Activated CD8-positive, alpha-beta memory T cell treated with anti-CD3 and anti-CD28 coated beads, Interleukin-2, amount 10 ng/mL, durations not matched to agents 7 days and 5 days (primary cell): ENCODE results near the gene ZNF90. TPM values are rescaled to one million over a fixed set of nuclear protein-coding genes. Genes with fewer than 3 reads are reported as not detected.
"Not testable (repeated sequence)": the region's sequence is repeated elsewhere in the genome, so short reads cannot be mapped to it uniquely, and the experiment has no call there.

Source experiments
- ATAC-seq: fragments of 150-1000 bp; cut with Tn5 transposase; one replicate; pipeline ENCODE4 v1.10.0; 2021; ENCODE audit warnings: moderate library complexity
- CTCF ChIA-PET: fragments of 350-600 bp; sonication (Branson Sonifier 250); formaldehyde crosslinking; loops from one replicate; lab custom pipeline; 2021; ENCODE audit warnings: antibody characterized with exemption; lab: Charles Lee
- DNase-seq: peaks from one replicate; pipeline ENCODE4 v3.0.0-alpha.2; 2020
- H3K27ac Mint-ChIP-seq: one replicate; pipeline ENCODE4 v1.8.0; 2021; ENCODE audit warnings: mild to moderate bottlenecking, mixed read lengths
- H3K27me3 Mint-ChIP-seq: one replicate; pipeline ENCODE4 v1.8.0; 2021; ENCODE audit warnings: mixed read lengths
- H3K36me3 Mint-ChIP-seq: one replicate; pipeline ENCODE4 v1.8.0; 2021; ENCODE audit warnings: mild to moderate bottlenecking, mixed read lengths
- H3K4me1 Mint-ChIP-seq: one replicate; pipeline ENCODE4 v1.8.0; 2021; ENCODE audit warnings: mixed read lengths
- H3K4me3 Mint-ChIP-seq: one replicate; pipeline ENCODE4 v1.8.0; 2021; ENCODE audit warnings: mild to moderate bottlenecking, moderate library complexity, mixed read lengths
- H3K9me3 Mint-ChIP-seq: one replicate; pipeline ENCODE4 v1.8.0; 2022; ENCODE audit warnings: low read depth, mixed read lengths
- total RNA-seq, 2 experiments: library from RNA; stranded (reverse); gene quantifications; one replicate each; pipeline ENCODE4 v1.2.3, GENCODE V29; 2021

Gene ZNF90
- total RNA-seq, 2 experiments from 2014 or later = 16.6 to 22.0 TPM

DNA sequence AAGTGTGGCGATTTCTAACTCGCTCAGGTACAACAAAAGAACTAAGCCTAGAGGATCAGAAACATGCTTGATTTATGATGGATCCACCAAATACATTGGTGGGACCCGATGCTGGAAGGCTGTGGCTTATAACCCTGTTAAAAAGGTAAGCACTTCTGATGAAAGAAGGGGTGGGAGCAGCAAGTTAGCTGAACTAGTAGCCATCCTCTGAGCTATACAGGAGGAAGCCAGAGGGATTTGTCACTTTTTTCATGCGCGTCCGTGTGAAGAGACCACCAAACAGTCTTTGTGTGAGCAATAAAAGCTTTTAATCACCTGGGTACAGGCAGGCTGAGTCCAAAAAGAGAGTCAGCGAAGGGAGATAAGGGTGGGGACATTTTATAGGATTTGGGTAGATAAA is 9.2 kb upstream of the ZNF90 start:
- H3K4me3 Mint-ChIP-seq, DNase-seq, H3K27me3 Mint-ChIP-seq, H3K4me1 Mint-ChIP-seq, H3K36me3 Mint-ChIP-seq, H3K27ac Mint-ChIP-seq, ATAC-seq: not testable (repeated sequence)
- peaks cover 23% of the 10 kb centered on the region for H3K9me3 Mint-ChIP-seq
- CTCF ChIA-PET = interaction anchor here (1.2 kb wide), 1 partner anchor 16 kb away, joined by 3 read pairs; no protein-coding TSS in a partner anchor

DNA sequence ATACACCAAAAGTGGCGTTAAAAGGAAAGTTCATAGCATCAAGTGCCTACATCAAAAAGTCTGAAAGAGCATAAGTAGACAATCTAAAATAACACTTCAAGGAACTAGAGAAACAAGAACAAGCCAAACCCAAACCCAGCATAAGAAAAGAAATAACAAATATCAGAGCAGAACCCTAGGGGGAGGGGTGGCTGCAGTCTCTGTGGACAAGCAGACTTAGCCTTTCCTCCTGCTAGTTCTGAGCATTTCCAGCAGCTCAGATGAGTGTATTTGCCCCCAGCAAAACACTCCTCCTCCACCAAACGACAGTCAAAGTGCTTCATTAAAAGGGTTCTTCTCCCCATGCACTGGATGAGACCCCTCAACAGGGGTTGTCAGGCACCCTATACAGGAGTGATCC is 7.1 kb upstream of the ZNF90 start:
- ATAC-seq = no peak
- Mint-ChIP-seq H3K9me3 (peaks cover 23% of the 10 kb centered on the region), H3K27me3 (no peaks in the 10 kb centered on the region), H3K4me1 (no peaks in the 10 kb centered on the region), H3K27ac (no peak overlapping the region), H3K36me3 (peaks cover 8% of the 10 kb centered on the region), H3K4me3 (no peak overlapping the region)
- CTCF ChIA-PET = interaction anchor here (1.0 kb wide), 1 partner anchor 8 kb away, joined by 3 read pairs; no protein-coding TSS in a partner anchor
- DNase-seq = no peak

DNA sequence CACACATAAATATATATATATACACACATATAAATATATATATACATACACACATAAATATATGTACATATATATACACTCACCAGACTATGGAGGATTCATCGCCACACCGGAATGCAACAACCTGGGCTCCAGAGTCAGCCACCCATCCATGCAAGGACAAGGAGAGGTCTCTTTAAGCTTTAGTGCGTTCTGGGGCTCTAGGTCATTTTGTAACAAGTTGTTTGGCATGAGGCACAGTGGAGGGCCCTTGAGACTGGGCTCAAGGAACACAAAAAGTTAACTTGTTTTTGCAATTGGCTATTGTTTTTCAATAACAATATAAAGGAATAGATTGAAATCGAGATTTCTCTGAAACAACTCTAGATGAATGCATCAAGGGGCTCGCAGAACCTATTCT is 4.9 kb upstream of the ZNF90 start:
- H3K27ac Mint-ChIP-seq = no peak overlapping the region
- DNase-seq = no peak
- ATAC-seq = no peak
- H3K27me3 Mint-ChIP-seq = no peaks in the 10 kb centered on the region
- H3K9me3 Mint-ChIP-seq = peaks cover 23% of the 10 kb centered on the region
- CTCF ChIA-PET = interaction anchor here (0.5 kb wide), 1 partner anchor 370 kb away, joined by 3 read pairs; no protein-coding TSS in a partner anchor
- H3K4me1 Mint-ChIP-seq = peaks cover 3% of the 10 kb centered on the region
- H3K4me3 Mint-ChIP-seq = no peak overlapping the region
- peaks cover 15% of the 10 kb centered on the region for H3K36me3 Mint-ChIP-seq

GRCh38 chr19:20078581-20079031 is 806 bp downstream of the ZNF90 start:
- H3K27ac Mint-ChIP-seq = peak overlapping the region; percentile 90
- DNase-seq = peak; percentile 55
- H3K4me3 Mint-ChIP-seq = peak overlapping the region; percentile 90
- peaks cover 53% of the 10 kb centered on the region for H3K36me3 Mint-ChIP-seq
- no peak for ATAC-seq
- H3K27me3 Mint-ChIP-seq = no peaks in the 10 kb centered on the region
- peaks cover 20% of the 10 kb centered on the region for H3K4me1 Mint-ChIP-seq
- peaks cover 24% of the 10 kb centered on the region for H3K9me3 Mint-ChIP-seq
- CTCF ChIA-PET = interaction anchor here (0.6 to 1.6 kb wide), 5 partner anchors 8 to 1090 kb away, joined by 3 to 5 read pairs (median 3); partner anchors contain the start of gene ZNF682

DNA sequence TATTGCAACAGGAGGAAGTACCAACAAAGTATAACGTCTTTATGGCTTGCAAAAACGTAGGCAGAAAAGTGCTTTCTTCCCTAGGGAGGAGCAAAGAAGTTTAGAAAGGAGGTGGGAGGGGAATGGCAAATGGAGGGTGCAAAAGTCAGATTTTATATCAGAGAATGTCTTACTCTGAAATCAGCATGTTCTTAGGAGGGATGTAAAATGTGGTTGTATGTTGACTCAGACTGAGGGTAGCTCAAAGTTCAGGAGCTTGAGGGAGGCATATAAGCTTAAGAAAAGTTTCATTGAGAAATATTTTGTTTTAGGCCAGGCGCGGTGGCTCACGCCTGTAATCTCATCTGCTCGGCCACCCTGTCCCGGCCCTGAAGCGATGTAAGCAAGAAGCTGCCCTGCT is 1.7 kb downstream of the ZNF90 start:
- Mint-ChIP-seq H3K27me3 (no peaks in the 10 kb centered on the region), H3K36me3 (peaks cover 61% of the 10 kb centered on the region), H3K4me1 (peaks cover 20% of the 10 kb centered on the region), H3K4me3 (peak overlapping the region; percentile 46), H3K27ac (no peak overlapping the region), H3K9me3 (peaks cover 24% of the 10 kb centered on the region)
- no peak for DNase-seq
- CTCF ChIA-PET = interaction anchor here (1.1 kb wide), 1 partner anchor 9 kb away, joined by 3 read pairs; no protein-coding TSS in a partner anchor
- no peak for ATAC-seq

- CTCF ChIA-PET = no interaction called here
- H3K27me3 Mint-ChIP-seq = no peaks in the 10 kb centered on the region
- H3K36me3 Mint-ChIP-seq = peaks cover 66% of the 10 kb centered on the region
- H3K4me1 Mint-ChIP-seq = peaks cover 20% of the 10 kb centered on the region
- no peak for ATAC-seq
- H3K9me3 Mint-ChIP-seq = peaks cover 22% of the 10 kb centered on the region
- no peak for DNase-seq
- H3K27ac Mint-ChIP-seq = no peak overlapping the region
- H3K4me3 Mint-ChIP-seq = no peak overlapping the region
Observed at GRCh38 chr19:20080656-20081055, 2.9 kb downstream of the ZNF90 start.

- H3K27me3 Mint-ChIP-seq, ATAC-seq, H3K4me3 Mint-ChIP-seq, CTCF ChIA-PET, H3K27ac Mint-ChIP-seq, DNase-seq: not testable (repeated sequence)
- Mint-ChIP-seq H3K4me1 (peaks cover 20% of the 10 kb centered on the region), H3K36me3 (peaks cover 66% of the 10 kb centered on the region), H3K9me3 (peaks cover 21% of the 10 kb centered on the region)
Observed at GRCh38 chr19:20082232-20082833, 4.5 kb downstream of the ZNF90 start.

- H3K27ac Mint-ChIP-seq, H3K27me3 Mint-ChIP-seq, CTCF ChIA-PET, DNase-seq, ATAC-seq, H3K4me3 Mint-ChIP-seq: not testable (repeated sequence)
- Mint-ChIP-seq H3K4me1 (peaks cover 17% of the 10 kb centered on the region), H3K9me3 (peaks cover 26% of the 10 kb centered on the region), H3K36me3 (peaks cover 69% of the 10 kb centered on the region)
Observed at GRCh38 chr19:20082876-20083275, 5.1 kb downstream of the ZNF90 start.

GRCh38 chr19:20102097-20102496 is 24.3 kb downstream of the ZNF90 start:
- H3K9me3 Mint-ChIP-seq = peaks cover 35% of the 10 kb centered on the region
- H3K36me3 Mint-ChIP-seq = peaks cover 90% of the 10 kb centered on the region
- H3K4me3 Mint-ChIP-seq = no peak overlapping the region
- no peak overlapping the region for H3K27ac Mint-ChIP-seq
- ATAC-seq (no peak), DNase-seq (no peak)
- CTCF ChIA-PET = no interaction called here
- H3K27me3 Mint-ChIP-seq = no peaks in the 10 kb centered on the region
- peaks cover 3% of the 10 kb centered on the region for H3K4me1 Mint-ChIP-seq

- ATAC-seq = no peak
- H3K4me3 Mint-ChIP-seq = no peak overlapping the region
- CTCF ChIA-PET = interaction anchor here (0.6 kb wide), 1 partner anchor 1119 kb away, joined by 4 read pairs; no protein-coding TSS in a partner anchor
- peaks cover 3% of the 10 kb centered on the region for H3K4me1 Mint-ChIP-seq
- no peak for DNase-seq
- peaks cover 30% of the 10 kb centered on the region for H3K9me3 Mint-ChIP-seq
- H3K36me3 Mint-ChIP-seq = peaks cover 85% of the 10 kb centered on the region
- no peaks in the 10 kb centered on the region for H3K27me3 Mint-ChIP-seq
- H3K27ac Mint-ChIP-seq = no peak overlapping the region
Observed at GRCh38 chr19:20103091-20103740, 25.4 kb downstream of the ZNF90 start.

DNA sequence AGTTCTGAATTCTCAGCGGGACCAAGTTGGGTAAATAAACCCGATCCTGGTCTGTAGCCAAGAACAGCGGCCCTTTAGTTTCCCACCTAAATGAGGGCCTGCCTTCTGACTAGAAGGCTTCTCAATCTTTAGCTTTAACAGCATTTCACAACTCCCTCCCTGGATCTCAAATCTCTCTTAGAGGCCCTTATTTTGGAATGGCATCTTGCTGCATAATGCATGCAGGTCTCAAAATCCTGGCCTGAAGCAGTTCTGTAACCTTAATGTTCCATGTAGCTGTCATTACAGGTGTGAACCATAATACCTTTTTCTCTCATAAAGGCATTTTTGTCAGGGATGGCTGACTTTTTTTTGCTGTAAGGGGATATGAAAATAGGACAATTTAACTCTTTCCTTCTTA is 29.5 kb downstream of the ZNF90 start:
- H3K9me3 Mint-ChIP-seq = peaks cover 10% of the 10 kb centered on the region
- H3K4me1 Mint-ChIP-seq = peaks cover 3% of the 10 kb centered on the region
- CTCF ChIA-PET = no interaction called here
- no peak overlapping the region for H3K27ac Mint-ChIP-seq
- ATAC-seq (no peak), DNase-seq (no peak)
- peaks cover 78% of the 10 kb centered on the region for H3K36me3 Mint-ChIP-seq
- H3K4me3 Mint-ChIP-seq = no peak overlapping the region
- no peaks in the 10 kb centered on the region for H3K27me3 Mint-ChIP-seq

GRCh38 chr19:20118064-20118839 is 40.5 kb downstream of the ZNF90 start:
- peaks cover 73% of the 10 kb centered on the region for H3K36me3 Mint-ChIP-seq
- H3K9me3 Mint-ChIP-seq = peaks cover 41% of the 10 kb centered on the region
- ATAC-seq, H3K4me1 Mint-ChIP-seq, H3K4me3 Mint-ChIP-seq, H3K27me3 Mint-ChIP-seq, CTCF ChIA-PET, DNase-seq, H3K27ac Mint-ChIP-seq: not testable (repeated sequence)

DNA sequence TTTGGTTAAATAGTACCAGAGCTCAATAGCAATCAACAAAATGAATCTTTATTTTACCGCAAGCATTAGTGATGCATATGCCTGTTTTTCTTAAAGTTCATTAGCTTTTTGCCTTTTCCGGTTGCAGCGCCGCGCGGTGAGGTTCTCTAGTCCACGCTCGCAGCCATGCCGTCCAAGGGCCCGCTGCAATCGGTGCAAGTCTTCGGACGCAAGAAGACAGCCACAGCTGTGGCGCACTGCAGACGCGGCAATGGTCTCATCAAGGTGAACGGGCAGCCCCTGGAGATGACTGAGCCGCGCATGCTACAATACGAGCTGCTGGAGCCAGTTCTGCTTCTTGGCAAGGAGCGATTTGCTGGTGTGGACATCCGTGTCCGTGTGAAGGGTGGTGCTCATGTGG is 47.1 kb downstream of the ZNF90 start:
- H3K27ac Mint-ChIP-seq = no peak overlapping the region
- H3K9me3 Mint-ChIP-seq = peaks cover 33% of the 10 kb centered on the region
- H3K27me3 Mint-ChIP-seq = no peaks in the 10 kb centered on the region
- no peak for DNase-seq
- H3K36me3 Mint-ChIP-seq = peaks cover 67% of the 10 kb centered on the region
- no peak overlapping the region for H3K4me3 Mint-ChIP-seq
- CTCF ChIA-PET = interaction anchor here (0.9 kb wide), 1 partner anchor 42 kb away, joined by 3 read pairs; the partner anchor contains the start of gene ZNF486
- ATAC-seq = no peak
- H3K4me1 Mint-ChIP-seq = no peaks in the 10 kb centered on the region
